ENCODE data around the gene HNF4A.

- TF ChIP-seq CTCF (IDR thresholded peaks at IDR 0.05) (no peak), POLR2A (IDR thresholded peaks at IDR 0.05) (no peak)
Observed at GRCh38 chr20:44358776-44359175, 3.3 kb downstream of the HNF4A start.
